Stomach (tissue), 9 donors: ENCODE data around the gene EVA1C. TPM values are rescaled to one million over a fixed set of nuclear protein-coding genes. Genes with fewer than 3 reads are reported as not detected.

Experiments used
- DNase-seq, 2 donors: peaks; one replicate each; pipeline versions ENCODE4 v3.0.0 to v3.0.0-alpha.2; 2013 to 2019
- H3K27ac ChIP-seq, 5 donors: fragments of 200-600 bp in 4 of 5; sonication (generic) in 4 of 5; one replicate each; pipeline ENCODE4 v1.5.1; 2013 to 2019; ENCODE audit warnings: mild to moderate bottlenecking in 1 of 5, moderate library complexity in 1 of 5
- H3K27me3 ChIP-seq, 3 donors: fragments of 200-600 bp; sonication (generic); one replicate each; pipeline ENCODE4 v1.5.1; 2017 to 2019; ENCODE audit warnings: mixed run types in 1 of 3
- H3K36me3 ChIP-seq, 4 donors: fragments of 200-600 bp; sonication (generic); 1 replicate in 3 of 4; 2 replicates in 1 of 4; pipeline ENCODE4 v1.5.1; 2016 to 2019
- H3K4me1 ChIP-seq, 4 donors: fragments of 200-600 bp; sonication (generic); one replicate each; pipeline ENCODE4 v1.5.1; 2016 to 2019
- H3K4me3 ChIP-seq, 4 donors: fragments of 200-600 bp; sonication (generic) in 3 of 4; one replicate each; pipeline ENCODE4 v1.5.1; 2016 to 2019; ENCODE audit warnings: mild to moderate bottlenecking in 1 of 4
- H3K9me3 ChIP-seq, 4 donors: fragments of 200-600 bp; sonication (generic); one replicate each; pipeline ENCODE4 v1.5.1; 2016 to 2019
- EP300 ChIP-seq: sonication (generic); formaldehyde crosslinking; IDR thresholded peaks from one replicate; pipeline ENCODE4 v1.6.1; 2017; ENCODE audit warnings: antibody characterized with exemption
- POLR2A ChIP-seq, 4 donors: fragments of 450-650 bp; IDR thresholded peaks; one replicate each; pipeline ENCODE4 v1.6.1; 2016; ENCODE audit warnings: antibody characterized with exemption in 4 of 4, control low read depth in 2 of 4, mild to moderate bottlenecking in 1 of 4, moderate library complexity in 1 of 4
- POLR2AphosphoS5 ChIP-seq, 3 donors: sonication (generic); formaldehyde crosslinking; IDR thresholded peaks; one replicate each; pipeline ENCODE4 v1.6.1; 2016; ENCODE audit warnings: antibody characterized with exemption in 3 of 3
- WGBS, 5 donors: extraction: QIAGEN DNeasy Blood & Tissue Kit in 3 of 5; methylation state at CpG; one replicate each; pipeline versions ENCODE4 v1.1.5 to v1.1.7; 2013 to 2018; 5-methylcytosine and 5-hydroxymethylcytosine counted together
- intact Hi-C: fragments of 100-400 bp; cut with DNase I; formaldehyde crosslinking; loops from one replicate; pipeline ENCODE4 v1.15.1; 2023; ENCODE audit warnings: low total_unique reads
- polyA plus RNA-seq, 3 donors: library from polyadenylated mRNA; stranded (reverse); fragments of 200-250 nt; gene quantifications; one replicate each; pipeline ENCODE4 v1.2.3, GENCODE V29; 2013
- total RNA-seq, 5 donors: library from RNA; depleted of rRNA; stranded (reverse); fragments of >200 nt; gene quantifications; one replicate each; pipeline versions ENCODE4 v1.1.0 to v1.2.3, GENCODE V29; 2014 to 2016
- TF ChIP-seq, protein P1 (sequence below), 7 experiments: fragments of 450-650 bp in 4 of 7; fragments of 200-600 bp in 3 of 7; sonication (generic) in 3 of 7; IDR thresholded peaks; one replicate each; pipeline ENCODE4 v1.5.1; 2016 to 2019; ENCODE audit warnings: antibody characterized with exemption in 7 of 7, control low read depth in 2 of 7, mild to moderate bottlenecking in 1 of 7
- donor health status: healthy with polysubstance abuse.
- donor health status: Bipolar disorder and iron deficiency.
- donor health status: healthy.

EVA1C gene
- total and polyA plus RNA-seq, 8 donors: 10.6 to 142 (median 42.9) TPM

DNA sequence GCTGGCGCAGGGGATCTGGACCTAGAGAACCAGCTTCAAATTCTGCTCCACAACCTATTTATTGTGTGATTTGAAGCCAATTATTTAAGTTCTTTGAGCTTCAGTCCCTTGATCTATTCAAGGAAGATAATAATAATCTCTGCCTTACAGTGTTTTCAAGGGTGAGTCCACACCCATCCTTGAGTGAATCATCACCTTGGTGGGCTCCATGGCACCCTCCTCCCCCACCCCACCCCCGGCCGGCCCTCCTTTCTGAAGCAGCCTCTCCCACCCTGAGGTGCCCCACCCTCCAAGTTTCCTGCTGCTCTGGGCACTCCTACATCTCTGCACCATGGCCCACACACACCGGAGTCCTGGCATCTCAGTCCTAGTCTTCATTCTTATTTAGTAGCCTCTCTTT is 134.5 kb downstream of the EVA1C start:
- Histone ChIP-seq H3K9me3 (no peaks in the 10 kb centered on the region), H3K36me3 (no peaks in the 10 kb centered on the region), H3K27ac (no peak overlapping the region), H3K27me3 (no peaks in the 10 kb centered on the region), H3K4me1 (no peaks in the 10 kb centered on the region), H3K4me3 (no peak overlapping the region)
- no peak for DNase-seq
- 79 to 95% (median 87%) methylated on average over 4 of the region's 4 CpGs for WGBS, 5 donors
- intact Hi-C loops: no loop called here
- TF ChIP-seq EP300 (no peak), POLR2A (IDR thresholded peaks at IDR 0.05) (no peak), POLR2AphosphoS5 (IDR thresholded peaks at IDR 0.05) (no peak)
- TF ChIP-seq, protein P1, sequence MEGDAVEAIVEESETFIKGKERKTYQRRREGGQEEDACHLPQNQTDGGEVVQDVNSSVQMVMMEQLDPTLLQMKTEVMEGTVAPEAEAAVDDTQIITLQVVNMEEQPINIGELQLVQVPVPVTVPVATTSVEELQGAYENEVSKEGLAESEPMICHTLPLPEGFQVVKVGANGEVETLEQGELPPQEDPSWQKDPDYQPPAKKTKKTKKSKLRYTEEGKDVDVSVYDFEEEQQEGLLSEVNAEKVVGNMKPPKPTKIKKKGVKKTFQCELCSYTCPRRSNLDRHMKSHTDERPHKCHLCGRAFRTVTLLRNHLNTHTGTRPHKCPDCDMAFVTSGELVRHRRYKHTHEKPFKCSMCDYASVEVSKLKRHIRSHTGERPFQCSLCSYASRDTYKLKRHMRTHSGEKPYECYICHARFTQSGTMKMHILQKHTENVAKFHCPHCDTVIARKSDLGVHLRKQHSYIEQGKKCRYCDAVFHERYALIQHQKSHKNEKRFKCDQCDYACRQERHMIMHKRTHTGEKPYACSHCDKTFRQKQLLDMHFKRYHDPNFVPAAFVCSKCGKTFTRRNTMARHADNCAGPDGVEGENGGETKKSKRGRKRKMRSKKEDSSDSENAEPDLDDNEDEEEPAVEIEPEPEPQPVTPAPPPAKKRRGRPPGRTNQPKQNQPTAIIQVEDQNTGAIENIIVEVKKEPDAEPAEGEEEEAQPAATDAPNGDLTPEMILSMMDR (IDR thresholded peaks at IDR 0.05): no peak

DNA sequence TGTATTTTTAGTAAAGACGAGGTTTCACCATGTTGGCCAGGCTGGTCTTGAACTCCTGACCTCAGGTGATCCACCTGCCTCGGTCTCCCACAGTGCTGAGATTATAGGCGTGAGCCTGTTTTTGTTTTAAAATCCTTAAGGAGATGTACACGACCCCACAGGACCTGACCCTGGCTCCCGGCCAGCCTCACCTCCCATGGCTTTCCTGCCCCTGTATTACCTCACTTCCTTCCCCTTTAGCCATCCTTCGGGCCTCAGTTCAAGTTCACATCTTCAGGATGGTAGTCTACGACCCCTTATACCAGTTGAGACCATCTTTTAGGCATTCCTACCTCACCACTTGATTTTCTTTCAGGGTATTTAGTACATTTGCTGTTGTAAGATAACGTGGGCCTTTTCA is 136.5 kb downstream of the EVA1C start:
- Histone ChIP-seq H3K27me3 (no peaks in the 10 kb centered on the region), H3K4me3 (no peak overlapping the region), H3K27ac (no peak overlapping the region), H3K9me3 (no peaks in the 10 kb centered on the region), H3K36me3 (no peaks in the 10 kb centered on the region), H3K4me1 (no peaks in the 10 kb centered on the region)
- DNase-seq: no peak
- 63 to 78% (median 71%) methylated on average over 8 of the region's 8 CpGs for WGBS, 5 donors
- TF ChIP-seq POLR2A (IDR thresholded peaks at IDR 0.05): no peak
- intact Hi-C loops: no loop called here

DNA sequence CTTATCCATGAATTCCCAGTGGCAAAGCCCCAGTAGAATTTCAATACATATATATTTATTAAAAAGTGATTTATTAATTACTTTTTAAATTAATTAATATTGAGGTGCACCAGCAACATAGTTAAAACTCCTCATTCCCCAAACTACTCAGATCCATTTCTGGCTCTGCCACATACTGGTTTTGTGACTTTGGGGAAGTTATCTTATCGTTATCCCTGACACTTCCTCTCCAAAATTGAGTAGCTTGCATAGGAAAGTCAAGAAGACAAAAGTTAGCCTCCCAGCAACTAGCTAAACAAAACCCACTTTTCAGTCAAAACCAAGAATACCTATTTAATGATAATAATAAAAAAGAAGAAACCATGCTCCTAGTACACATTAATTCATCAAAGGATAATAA is 136.9 kb downstream of the EVA1C start:
- Histone ChIP-seq H3K27ac (no peak overlapping the region), H3K4me3 (no peak overlapping the region), H3K27me3 (no peaks in the 10 kb centered on the region), H3K4me1 (no peaks in the 10 kb centered on the region), H3K9me3 (no peaks in the 10 kb centered on the region), H3K36me3 (no peaks in the 10 kb centered on the region)
- DNase-seq: no peak
- 63 to 74% (median 66%) methylated on average over 1 of the region's 1 CpG for WGBS, 5 donors
- intact Hi-C loops: no loop called here
- TF ChIP-seq POLR2AphosphoS5 (IDR thresholded peaks at IDR 0.05) (no peak), EP300 (no peak), POLR2A (IDR thresholded peaks at IDR 0.05) (no peak)
- TF ChIP-seq, protein P1 (IDR thresholded peaks at IDR 0.05): no peak

DNA sequence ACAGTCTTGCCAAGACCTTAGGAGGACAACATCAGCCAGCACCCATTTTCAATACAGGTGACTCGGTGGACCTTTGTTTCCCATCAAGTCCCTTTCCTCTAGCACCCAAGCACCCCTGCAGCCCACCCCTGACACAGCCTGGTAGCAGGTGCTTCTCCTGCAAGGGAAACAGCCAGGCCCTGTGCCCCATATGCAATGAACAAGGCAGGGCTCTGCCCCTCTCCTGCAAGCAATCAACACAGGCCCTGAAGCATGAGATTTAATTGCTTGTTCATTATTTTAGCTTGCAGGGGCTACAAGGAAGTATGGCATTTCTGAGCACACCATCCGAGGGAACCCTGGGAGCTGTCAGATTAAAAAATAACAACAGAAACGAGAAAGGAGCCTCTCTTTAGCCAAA is 137.4 kb downstream of the EVA1C start:
- 48 to 84% (median 80%) methylated on average over 3 of the region's 3 CpGs for WGBS, 5 donors
- Histone ChIP-seq H3K4me1 (no peaks in the 10 kb centered on the region), H3K27me3 (no peaks in the 10 kb centered on the region), H3K9me3 (no peaks in the 10 kb centered on the region), H3K27ac (no peak overlapping the region), H3K4me3 (no peak overlapping the region), H3K36me3 (no peaks in the 10 kb centered on the region)
- intact Hi-C loops: no loop called here
- DNase-seq: no peak
- TF ChIP-seq EP300 (no peak), POLR2A (IDR thresholded peaks at IDR 0.05) (no peak), POLR2AphosphoS5 (IDR thresholded peaks at IDR 0.05) (no peak)
- TF ChIP-seq, protein P1 (IDR thresholded peaks at IDR 0.05): no peak

DNA sequence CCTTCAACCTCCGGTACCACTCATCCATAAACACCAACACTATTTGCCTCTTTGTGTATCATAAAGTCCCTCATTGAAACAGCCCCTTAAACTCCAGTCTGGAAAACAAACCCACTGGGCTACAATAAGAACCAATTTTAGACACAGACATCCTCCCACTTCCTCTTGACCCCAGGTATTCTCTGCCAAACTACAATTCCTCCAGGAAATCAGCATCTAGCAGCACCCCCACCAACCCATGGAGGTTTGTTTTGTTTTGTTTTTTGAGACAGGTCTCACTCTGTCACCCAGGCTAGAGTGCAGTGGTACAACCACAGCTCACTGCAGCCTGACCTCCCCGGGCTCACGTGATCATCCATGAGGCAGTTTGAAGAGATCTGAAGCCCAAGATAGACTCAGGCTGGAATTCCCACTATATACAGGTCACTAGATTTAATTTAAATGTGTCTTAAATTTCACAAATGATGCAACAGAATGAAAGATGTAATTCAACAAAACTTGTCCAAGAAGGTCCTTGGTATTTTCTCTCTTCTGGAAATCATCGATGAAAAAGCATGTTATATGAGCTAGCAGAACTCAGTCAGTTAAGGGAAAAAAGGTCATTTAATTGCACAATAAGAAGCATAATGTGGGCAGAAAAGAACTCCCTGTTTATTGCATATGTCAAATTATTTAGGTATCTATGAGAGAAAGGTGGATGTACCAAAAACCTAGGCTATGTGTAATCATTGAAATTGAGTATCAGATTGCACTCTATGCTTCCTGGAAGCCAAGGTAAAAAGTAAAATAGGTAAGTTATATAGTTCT is 142.5 kb downstream of the EVA1C start:
- DNase-seq: no peak
- Histone ChIP-seq H3K4me3 (no peak overlapping the region), H3K36me3 (no peaks in the 10 kb centered on the region), H3K9me3 (no peaks in the 10 kb centered on the region), H3K27ac (no peak overlapping the region), H3K27me3 (no peaks in the 10 kb centered on the region), H3K4me1 (no peaks in the 10 kb centered on the region)
- intact Hi-C loops: no loop called here
- 88 to 95% (median 90%) methylated on average over 4 of the region's 4 CpGs for WGBS, 5 donors
- TF ChIP-seq POLR2A (IDR thresholded peaks at IDR 0.05) (no peak), EP300 (no peak), POLR2AphosphoS5 (IDR thresholded peaks at IDR 0.05) (no peak)
- TF ChIP-seq, protein P1 (IDR thresholded peaks at IDR 0.05): no peak
